Natural killer cell (primary cell): ENCODE results near the gene SCAMP4. TPM values are rescaled to one million over a fixed set of nuclear protein-coding genes. Genes with fewer than 3 reads are reported as not detected.
A peak's percentile ranks its signal among the peaks of the same experiment; 100 is the strongest.

Experiments
- ATAC-seq, 3 donors: fragments of 150-1000 bp in 2 of 3; fragments of 200-7000 bp in 1 of 3; cut with Tn5 transposase; 1 replicate in 1 of 3; 2 replicates in 2 of 3; pipeline ENCODE4 v1.10.0; 2021; ENCODE audit warnings: mild to moderate bottlenecking in 2 of 3, moderate library complexity in 2 of 3
- DNase-seq, 2 donors: peaks; one replicate each; pipeline versions ENCODE4 v3.0.0 to v3.0.0-alpha.2; 2013 to 2021; ENCODE audit warnings: mixed read lengths in 1 of 2
- H3K27ac ChIP-seq: one replicate; pipeline ENCODE4 v1.5.1; 2013; ENCODE audit warnings: mild to moderate bottlenecking, low read length
- H3K27me3 ChIP-seq: one replicate; pipeline ENCODE4 v1.6.1; 2013; ENCODE audit warnings: low read length; ENCODE audit not compliant: control insufficient read depth, insufficient read depth
- H3K36me3 ChIP-seq: one replicate; pipeline ENCODE4 v1.6.1; 2013; ENCODE audit warnings: low read length; ENCODE audit not compliant: control insufficient read depth, insufficient read depth
- H3K4me1 ChIP-seq: one replicate; pipeline ENCODE4 v1.6.1; 2013; ENCODE audit warnings: low read length; ENCODE audit not compliant: control insufficient read depth, insufficient read depth
- H3K4me3 ChIP-seq: one replicate; pipeline ENCODE4 v1.5.1; 2013; ENCODE audit warnings: low read length
- H3K9me3 ChIP-seq: one replicate; pipeline ENCODE4 v1.6.1; 2013; ENCODE audit warnings: low read length; ENCODE audit not compliant: control insufficient read depth, insufficient read depth
- H3K27ac Mint-ChIP-seq, 2 donors: one replicate each; pipeline ENCODE4 v1.8.0; 2022; ENCODE audit warnings: mild to moderate bottlenecking in 2 of 2, mixed read lengths in 2 of 2, moderate library complexity in 1 of 2
- H3K27me3 Mint-ChIP-seq, 2 donors: one replicate each; pipeline ENCODE4 v1.8.0; 2022; ENCODE audit warnings: low read depth in 2 of 2, mixed read lengths in 2 of 2
- H3K36me3 Mint-ChIP-seq: one replicate; pipeline ENCODE4 v1.8.0; 2022; ENCODE audit warnings: mixed read lengths
- H3K4me1 Mint-ChIP-seq, 2 donors: one replicate each; pipeline ENCODE4 v1.8.0; 2022; ENCODE audit warnings: mixed read lengths in 2 of 2
- H3K4me3 Mint-ChIP-seq: one replicate; pipeline ENCODE4 v1.8.0; 2022; ENCODE audit warnings: mild to moderate bottlenecking, moderate library complexity, mixed read lengths
- H3K9me3 Mint-ChIP-seq, 2 donors: one replicate each; pipeline ENCODE4 v1.8.0; 2022; ENCODE audit warnings: mixed read lengths in 2 of 2
- CTCF ChIP-seq: fragments of 200-600 bp; IDR thresholded peaks from one replicate; pipeline ENCODE4 v1.8.0; 2022; ENCODE audit warnings: antibody characterized with exemption
- WGBS: methylation state at CpG from one replicate; pipeline ENCODE4 v1.1.7; 2013; ENCODE audit warnings: missing lambda C conversion rate; ENCODE audit not compliant: insufficient coverage; 5-methylcytosine and 5-hydroxymethylcytosine counted together
- intact Hi-C: fragments of 100-400 bp; cut with micrococcal nuclease; formaldehyde crosslinking; loops from one replicate; pipeline ENCODE4 v1.14.2; 2022
- total RNA-seq, 4 donors: library from RNA; stranded (reverse); fragments of 120-200 nt in 1 of 4; gene quantifications; one replicate each; pipeline versions ENCODE4 v1.2.3 to v1.2.4, GENCODE V29; 2013 to 2022

Gene SCAMP4
- total RNA-seq, 3 donors from 2014 or later (not counting 1 experiment from before 2014, with no cell fraction given), result 43.1 to 53.7 (median 46.9) TPM

- H3K27me3 Mint-ChIP-seq, result no peaks in the 10 kb centered on the region
- Histone ChIP-seq H3K4me3 (no peak overlapping the region), H3K27ac (no peak overlapping the region), H3K9me3 (no peaks in the 10 kb centered on the region), H3K4me1 (peaks cover 17% of the 10 kb centered on the region), H3K27me3 (no peaks in the 10 kb centered on the region), H3K36me3 (peaks cover 13% of the 10 kb centered on the region)
- peaks cover 16 to 22% of the 10 kb centered on the region in 2 donors for H3K4me1 Mint-ChIP-seq
- ATAC-seq (no peak), DNase-seq (no peak)
- no peak overlapping the region for H3K27ac Mint-ChIP-seq
- WGBS, result 90% methylated on average over 23 of the region's 23 CpGs
- no peak overlapping the region for H3K4me3 Mint-ChIP-seq
- H3K36me3 Mint-ChIP-seq, result no peaks in the 10 kb centered on the region
- TF ChIP-seq CTCF, result no peak
- no peaks in the 10 kb centered on the region for H3K9me3 Mint-ChIP-seq
- intact Hi-C loops, result no loop called here
These were observed 8.8 kb downstream of the SCAMP4 start for GRCh38 chr19:1913781-1914577.

GRCh38 chr19:1914826-1915341 lies 9.7 kb downstream of the SCAMP4 start:
- peaks cover 7 to 13% of the 10 kb centered on the region in 2 donors for H3K4me1 Mint-ChIP-seq
- DNase-seq (no peak), ATAC-seq (no peak)
- no peaks in the 10 kb centered on the region for H3K9me3 Mint-ChIP-seq
- 84% methylated on average over 23 of the region's 23 CpGs for WGBS
- no peaks in the 10 kb centered on the region for H3K27me3 Mint-ChIP-seq
- H3K4me3 ChIP-seq, result no peak overlapping the region
- intact Hi-C loops, result no loop called here
- peaks cover 16% of the 10 kb centered on the region for H3K36me3 ChIP-seq
- H3K9me3 ChIP-seq, result no peaks in the 10 kb centered on the region
- no peak overlapping the region for H3K27ac ChIP-seq
- H3K27ac Mint-ChIP-seq, result peak overlapping the region in 1 of 2 donors; percentile 40
- no peaks in the 10 kb centered on the region for H3K27me3 ChIP-seq
- no peak for TF ChIP-seq CTCF
- no peak overlapping the region for H3K4me3 Mint-ChIP-seq
- peaks cover 8% of the 10 kb centered on the region for H3K4me1 ChIP-seq
- H3K36me3 Mint-ChIP-seq, result no peaks in the 10 kb centered on the region

- H3K9me3 ChIP-seq, result no peaks in the 10 kb centered on the region
- H3K27ac ChIP-seq, result no peak overlapping the region
- H3K4me3 ChIP-seq, result no peak overlapping the region
- peaks cover 0 to 7% of the 10 kb centered on the region in 2 donors for H3K4me1 Mint-ChIP-seq
- H3K36me3 ChIP-seq, result peaks cover 24% of the 10 kb centered on the region
- no peaks in the 10 kb centered on the region for H3K27me3 Mint-ChIP-seq
- ATAC-seq, result no peak
- intact Hi-C loops, result no loop called here
- no peak overlapping the region for H3K27ac Mint-ChIP-seq
- H3K9me3 Mint-ChIP-seq, result no peaks in the 10 kb centered on the region
- no peaks in the 10 kb centered on the region for H3K4me1 ChIP-seq
- no peak for TF ChIP-seq CTCF
- no peaks in the 10 kb centered on the region for H3K36me3 Mint-ChIP-seq
- H3K4me3 Mint-ChIP-seq, result no peak overlapping the region
- H3K27me3 ChIP-seq, result no peaks in the 10 kb centered on the region
- DNase-seq, result no peak
- WGBS, result 74% methylated on average over 17 of the region's 17 CpGs
These were observed 11.9 kb downstream of the SCAMP4 start for GRCh38 chr19:1917146-1917545.
